Measurements from ENCODE around the gene XPO4.

XPO4 gene

GRCh38 chr13:20728579-20729311 is 173.8 kb downstream of the XPO4 start:
- DNase-seq (ENCODE audit: low read depth) = no peak

GRCh38 chr13:20727856-20728255 is 174.7 kb downstream of the XPO4 start:
- no peak for DNase-seq (ENCODE audit: low read depth)
